Neural cell (in vitro differentiated cells): Measurements from ENCODE around the gene SERINC5.

ENCODE experiments used
- EP300 ChIP-seq: fragments of 450-650 bp; conservative IDR thresholded peaks from 2 replicates; pipeline ENCODE4 v1.6.1; 2014; ENCODE audit warnings: antibody characterized with exemption, mild to moderate bottlenecking, moderate library complexity; ENCODE audit not compliant: poor library complexity, severe bottlenecking
- EZH2 ChIP-seq: fragments of 200-600, 300-800 bp; shearing (Covaris generic), sonication (generic); IDR thresholded peaks from 2 replicates; pipeline ENCODE4 v1.6.1; 2014; ENCODE audit warnings: antibody characterized with exemption, low read length, borderline replicate concordance, mild to moderate bottlenecking; ENCODE audit not compliant: insufficient read depth, poor library complexity, severe bottlenecking
- MXI1 ChIP-seq: fragments of 450-650 bp; conservative IDR thresholded peaks from 2 replicates; pipeline ENCODE4 v1.6.1; 2014; ENCODE audit warnings: antibody characterized with exemption, mild to moderate bottlenecking; ENCODE audit not compliant: poor library complexity, severe bottlenecking
- POLR2AphosphoS5 ChIP-seq: IDR thresholded peaks from 2 replicates; pipeline ENCODE4 v1.6.1; 2012
- RAD21 ChIP-seq: fragments of 450-650 bp; conservative IDR thresholded peaks from 2 replicates; pipeline ENCODE4 v1.6.1; 2014; ENCODE audit warnings: antibody characterized with exemption, mild to moderate bottlenecking, moderate library complexity
- SMC3 ChIP-seq: fragments of 450-650 bp; conservative IDR thresholded peaks from 2 replicates; pipeline ENCODE4 v1.6.1; 2014; ENCODE audit warnings: antibody characterized with exemption, mild to moderate bottlenecking, moderate library complexity; ENCODE audit not compliant: poor library complexity
- TAF1 ChIP-seq: IDR thresholded peaks from 2 replicates; pipeline ENCODE4 v1.6.1; 2012; ENCODE audit warnings: low read depth
- TF ChIP-seq, protein P1 (sequence below): fragments of 450-650 bp; IDR thresholded peaks from 2 replicates; pipeline ENCODE4 v1.5.1; 2014; ENCODE audit warnings: antibody characterized with exemption, mild to moderate bottlenecking, moderate library complexity; ENCODE audit not compliant: poor library complexity, severe bottlenecking
- TF ChIP-seq, protein P2 (sequence below): IDR thresholded peaks from 2 replicates; pipeline ENCODE4 v1.6.1; 2012; ENCODE audit warnings: borderline replicate concordance

DNA sequence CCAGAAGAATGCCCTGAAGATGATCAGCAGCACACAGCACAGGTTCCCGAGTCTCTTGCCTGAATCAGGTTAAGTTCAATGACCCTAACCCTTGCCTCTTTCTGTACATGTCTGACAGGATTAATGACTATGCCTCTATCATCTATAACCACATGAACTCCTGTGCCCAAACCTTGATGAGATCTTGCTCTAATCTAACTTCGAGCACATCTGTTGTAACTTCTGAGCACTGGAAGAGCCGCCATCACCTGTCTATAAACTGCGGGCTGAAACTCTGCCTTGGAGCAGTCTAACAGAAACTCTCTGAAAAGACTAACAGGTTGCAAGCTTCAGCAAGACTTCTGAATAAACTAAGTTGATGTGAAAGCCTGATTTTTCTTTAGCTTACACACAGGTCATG is 44.5 kb downstream of the SERINC5 start:
- TF ChIP-seq POLR2AphosphoS5 (no peak), EZH2 (no peak), TAF1 (no peak), EP300 (no peak), SMC3 (no peak), RAD21 (no peak), MXI1 (no peak)
- TF ChIP-seq, protein P1, sequence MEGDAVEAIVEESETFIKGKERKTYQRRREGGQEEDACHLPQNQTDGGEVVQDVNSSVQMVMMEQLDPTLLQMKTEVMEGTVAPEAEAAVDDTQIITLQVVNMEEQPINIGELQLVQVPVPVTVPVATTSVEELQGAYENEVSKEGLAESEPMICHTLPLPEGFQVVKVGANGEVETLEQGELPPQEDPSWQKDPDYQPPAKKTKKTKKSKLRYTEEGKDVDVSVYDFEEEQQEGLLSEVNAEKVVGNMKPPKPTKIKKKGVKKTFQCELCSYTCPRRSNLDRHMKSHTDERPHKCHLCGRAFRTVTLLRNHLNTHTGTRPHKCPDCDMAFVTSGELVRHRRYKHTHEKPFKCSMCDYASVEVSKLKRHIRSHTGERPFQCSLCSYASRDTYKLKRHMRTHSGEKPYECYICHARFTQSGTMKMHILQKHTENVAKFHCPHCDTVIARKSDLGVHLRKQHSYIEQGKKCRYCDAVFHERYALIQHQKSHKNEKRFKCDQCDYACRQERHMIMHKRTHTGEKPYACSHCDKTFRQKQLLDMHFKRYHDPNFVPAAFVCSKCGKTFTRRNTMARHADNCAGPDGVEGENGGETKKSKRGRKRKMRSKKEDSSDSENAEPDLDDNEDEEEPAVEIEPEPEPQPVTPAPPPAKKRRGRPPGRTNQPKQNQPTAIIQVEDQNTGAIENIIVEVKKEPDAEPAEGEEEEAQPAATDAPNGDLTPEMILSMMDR = no peak
- TF ChIP-seq, protein P2, sequence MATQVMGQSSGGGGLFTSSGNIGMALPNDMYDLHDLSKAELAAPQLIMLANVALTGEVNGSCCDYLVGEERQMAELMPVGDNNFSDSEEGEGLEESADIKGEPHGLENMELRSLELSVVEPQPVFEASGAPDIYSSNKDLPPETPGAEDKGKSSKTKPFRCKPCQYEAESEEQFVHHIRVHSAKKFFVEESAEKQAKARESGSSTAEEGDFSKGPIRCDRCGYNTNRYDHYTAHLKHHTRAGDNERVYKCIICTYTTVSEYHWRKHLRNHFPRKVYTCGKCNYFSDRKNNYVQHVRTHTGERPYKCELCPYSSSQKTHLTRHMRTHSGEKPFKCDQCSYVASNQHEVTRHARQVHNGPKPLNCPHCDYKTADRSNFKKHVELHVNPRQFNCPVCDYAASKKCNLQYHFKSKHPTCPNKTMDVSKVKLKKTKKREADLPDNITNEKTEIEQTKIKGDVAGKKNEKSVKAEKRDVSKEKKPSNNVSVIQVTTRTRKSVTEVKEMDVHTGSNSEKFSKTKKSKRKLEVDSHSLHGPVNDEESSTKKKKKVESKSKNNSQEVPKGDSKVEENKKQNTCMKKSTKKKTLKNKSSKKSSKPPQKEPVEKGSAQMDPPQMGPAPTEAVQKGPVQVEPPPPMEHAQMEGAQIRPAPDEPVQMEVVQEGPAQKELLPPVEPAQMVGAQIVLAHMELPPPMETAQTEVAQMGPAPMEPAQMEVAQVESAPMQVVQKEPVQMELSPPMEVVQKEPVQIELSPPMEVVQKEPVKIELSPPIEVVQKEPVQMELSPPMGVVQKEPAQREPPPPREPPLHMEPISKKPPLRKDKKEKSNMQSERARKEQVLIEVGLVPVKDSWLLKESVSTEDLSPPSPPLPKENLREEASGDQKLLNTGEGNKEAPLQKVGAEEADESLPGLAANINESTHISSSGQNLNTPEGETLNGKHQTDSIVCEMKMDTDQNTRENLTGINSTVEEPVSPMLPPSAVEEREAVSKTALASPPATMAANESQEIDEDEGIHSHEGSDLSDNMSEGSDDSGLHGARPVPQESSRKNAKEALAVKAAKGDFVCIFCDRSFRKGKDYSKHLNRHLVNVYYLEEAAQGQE = no peak
